Parathyroid adenoma (tissue), 2 donors: ENCODE data around the gene XRCC6.
"Not testable (repeated sequence)": the region's sequence is repeated elsewhere in the genome, so short reads cannot be mapped to it uniquely, and the experiment has no call there.

ENCODE experiments used
- H2AFZ ChIP-seq: fragments of 300-600 bp; sonication (generic); one replicate; pipeline ENCODE4 v1.7.0; 2017; ENCODE audit warnings: antibody characterized with exemption, mild to moderate bottlenecking
- H3K27ac ChIP-seq: fragments of 300-600 bp; sonication (generic); one replicate; pipeline ENCODE4 v1.7.0; 2017
- H3K27me3 ChIP-seq: fragments of 300-600 bp; sonication (generic); one replicate; pipeline ENCODE4 v1.7.0; 2017; ENCODE audit warnings: low read length; ENCODE audit not compliant: control insufficient read depth, insufficient read depth
- H3K36me3 ChIP-seq: fragments of 300-600 bp; sonication (generic); one replicate; pipeline ENCODE4 v1.7.0; 2017; ENCODE audit warnings: low read length; ENCODE audit not compliant: control insufficient read depth, insufficient read depth
- H3K4me1 ChIP-seq: fragments of 300-600 bp; sonication (generic); one replicate; pipeline ENCODE4 v1.7.0; 2017; ENCODE audit warnings: control low read depth
- H3K4me2 ChIP-seq: fragments of 300-600 bp; sonication (generic); one replicate; pipeline ENCODE4 v1.7.0; 2017; ENCODE audit warnings: low read length
- H3K4me3 ChIP-seq: fragments of 300-600 bp; sonication (generic); one replicate; pipeline ENCODE4 v1.7.0; 2017; ENCODE audit warnings: low read depth, low read length
- H3K79me2 ChIP-seq: fragments of 300-600 bp; sonication (generic); one replicate; pipeline ENCODE4 v1.7.0; 2017; ENCODE audit warnings: control low read depth
- H3K9ac ChIP-seq: fragments of 300-600 bp; sonication (generic); one replicate; pipeline ENCODE4 v1.7.0; 2017; ENCODE audit warnings: mild to moderate bottlenecking
- H3K9me3 ChIP-seq: fragments of 300-600 bp; sonication (generic); one replicate; pipeline ENCODE4 v1.7.0; 2017; ENCODE audit warnings: low read length; ENCODE audit not compliant: control insufficient read depth
- TF ChIP-seq, protein P1 (sequence below): fragments of 300-600 bp; sonication (generic); IDR thresholded peaks from one replicate; pipeline ENCODE4 v1.7.0; 2017; ENCODE audit warnings: antibody characterized with exemption, mild to moderate bottlenecking
- donor health status: primary hyperparathyroidism.

Gene XRCC6

DNA sequence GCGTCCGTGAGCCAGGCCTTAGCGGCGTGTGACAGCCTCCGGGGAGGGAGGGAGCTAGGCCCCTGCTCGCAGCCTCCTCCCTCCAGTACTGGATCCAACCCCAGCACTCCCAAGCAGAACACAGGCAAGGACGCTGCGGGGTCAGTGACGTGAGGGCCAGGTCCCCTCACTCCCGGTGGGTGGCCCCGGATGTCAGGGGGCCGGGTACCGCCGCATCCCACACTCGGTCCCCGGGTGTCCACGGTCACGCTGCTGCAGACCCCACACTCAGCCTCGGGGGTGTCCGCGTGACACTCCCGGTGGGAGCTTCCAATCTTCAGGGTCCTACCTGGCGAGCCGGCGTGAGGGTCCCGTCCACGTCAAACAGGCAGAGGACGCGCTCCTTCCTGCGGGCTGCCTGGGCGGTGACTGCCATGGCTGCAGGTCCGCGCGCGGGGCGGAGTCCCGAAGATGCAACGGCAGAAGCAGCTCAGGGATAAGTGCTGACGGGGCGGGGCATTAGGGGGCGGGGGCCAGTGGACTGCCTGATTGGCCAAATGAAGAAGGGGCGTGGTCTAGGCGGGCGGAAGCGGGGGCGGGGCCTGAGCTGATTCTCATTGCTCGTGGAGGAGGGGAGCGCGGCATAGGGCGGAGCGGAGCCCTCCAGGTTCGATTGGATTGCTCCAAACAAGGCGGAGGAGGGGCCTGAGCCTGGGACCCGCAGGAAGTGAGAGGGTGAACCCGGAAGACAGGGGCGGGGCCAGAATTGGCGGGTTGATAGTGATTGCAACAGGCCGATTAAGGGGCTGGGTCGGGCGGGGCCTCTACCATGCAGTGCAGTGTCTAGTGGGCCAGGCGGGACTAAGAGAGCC, 31.5 kb upstream of the XRCC6 start, which contains the start of gene PMM1:
Gene PMM1, minus strand, starts transcription at position 450 of the 851 bp plus-strand sequence. Its CDS starts 35 bp downstream, at position 415.
- Histone ChIP-seq H3K9ac (peak within 1 kb of the TSS; percentile 37), H3K36me3 (no peaks in the 10 kb centered on the region), H3K9me3 (no peaks in the 10 kb centered on the region), H2AFZ (peak within 1 kb of the TSS; percentile 75), H3K27ac (peak within 1 kb of the TSS; percentile 42), H3K79me2 (no peaks in the 10 kb centered on the region), H3K4me2 (peak within 1 kb of the TSS; percentile 97), H3K4me3 (peak within 1 kb of the TSS; percentile 94), H3K4me1 (no peaks in the 10 kb centered on the region), H3K27me3 (no peaks in the 10 kb centered on the region)
- TF ChIP-seq, protein P1, sequence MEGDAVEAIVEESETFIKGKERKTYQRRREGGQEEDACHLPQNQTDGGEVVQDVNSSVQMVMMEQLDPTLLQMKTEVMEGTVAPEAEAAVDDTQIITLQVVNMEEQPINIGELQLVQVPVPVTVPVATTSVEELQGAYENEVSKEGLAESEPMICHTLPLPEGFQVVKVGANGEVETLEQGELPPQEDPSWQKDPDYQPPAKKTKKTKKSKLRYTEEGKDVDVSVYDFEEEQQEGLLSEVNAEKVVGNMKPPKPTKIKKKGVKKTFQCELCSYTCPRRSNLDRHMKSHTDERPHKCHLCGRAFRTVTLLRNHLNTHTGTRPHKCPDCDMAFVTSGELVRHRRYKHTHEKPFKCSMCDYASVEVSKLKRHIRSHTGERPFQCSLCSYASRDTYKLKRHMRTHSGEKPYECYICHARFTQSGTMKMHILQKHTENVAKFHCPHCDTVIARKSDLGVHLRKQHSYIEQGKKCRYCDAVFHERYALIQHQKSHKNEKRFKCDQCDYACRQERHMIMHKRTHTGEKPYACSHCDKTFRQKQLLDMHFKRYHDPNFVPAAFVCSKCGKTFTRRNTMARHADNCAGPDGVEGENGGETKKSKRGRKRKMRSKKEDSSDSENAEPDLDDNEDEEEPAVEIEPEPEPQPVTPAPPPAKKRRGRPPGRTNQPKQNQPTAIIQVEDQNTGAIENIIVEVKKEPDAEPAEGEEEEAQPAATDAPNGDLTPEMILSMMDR, result no peak

DNA sequence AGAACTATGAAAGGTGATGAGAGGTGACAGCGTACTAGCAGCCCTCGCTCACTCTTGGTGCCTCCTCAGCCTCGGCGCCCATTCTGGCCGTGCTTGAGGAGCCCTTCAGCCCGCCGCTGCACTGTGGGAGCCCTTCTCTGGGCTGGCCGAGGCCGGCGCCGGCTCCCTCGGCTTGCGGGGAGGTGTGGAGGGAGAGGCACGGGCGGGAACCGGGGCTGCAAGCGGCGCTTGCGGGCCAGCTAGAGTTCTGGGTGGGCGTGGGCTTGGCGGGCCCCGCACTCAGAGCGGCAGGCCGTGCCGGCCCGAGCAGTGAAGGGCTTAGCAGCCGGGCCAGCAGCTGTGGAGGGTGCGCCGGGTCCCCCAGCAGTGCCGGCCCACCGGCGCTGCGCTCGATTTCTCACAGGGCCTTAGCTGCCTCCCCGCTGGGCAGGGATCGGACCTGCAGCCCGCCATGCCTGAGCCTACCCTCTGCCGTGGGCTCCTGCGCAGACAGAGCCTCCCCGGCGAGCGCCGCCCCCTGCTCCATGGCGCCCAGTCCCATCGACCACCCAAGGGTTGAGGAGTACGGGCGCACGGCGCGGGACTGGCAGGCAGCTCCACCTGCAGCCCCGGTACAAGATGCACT, 27.6 kb upstream of the XRCC6 start:
- not testable (repeated sequence) for H3K36me3 ChIP-seq, H2AFZ ChIP-seq, H3K9me3 ChIP-seq, H3K27me3 ChIP-seq, H3K79me2 ChIP-seq, H3K4me3 ChIP-seq, H3K4me1 ChIP-seq, H3K4me2 ChIP-seq, H3K9ac ChIP-seq, H3K27ac ChIP-seq

DNA sequence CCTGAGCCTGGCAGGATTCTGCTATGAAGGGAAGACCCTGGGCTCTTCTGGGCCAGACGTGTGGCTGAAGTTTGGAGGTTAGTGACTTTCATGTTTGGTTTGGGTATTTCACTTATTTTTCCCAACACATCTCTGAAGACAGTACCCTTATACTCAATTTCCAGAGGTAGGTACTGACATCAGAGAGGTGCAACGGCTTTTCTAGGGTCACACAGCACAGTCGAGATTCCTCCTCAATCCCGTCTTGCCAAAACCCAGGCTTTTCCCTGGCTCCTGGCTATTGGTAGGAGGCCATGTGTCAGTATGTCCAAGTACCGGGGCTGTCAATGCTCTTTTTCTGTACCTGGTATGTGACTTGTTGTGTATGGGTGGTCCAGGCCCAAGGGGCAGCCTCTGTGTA, 25.4 kb upstream of the XRCC6 start:
- Histone ChIP-seq H3K4me2 (no peak overlapping the region), H3K36me3 (no peaks in the 10 kb centered on the region), H3K4me1 (no peaks in the 10 kb centered on the region), H3K79me2 (no peaks in the 10 kb centered on the region), H3K4me3 (no peak overlapping the region), H2AFZ (no peak overlapping the region), H3K27ac (no peak overlapping the region), H3K27me3 (no peaks in the 10 kb centered on the region), H3K9me3 (no peaks in the 10 kb centered on the region), H3K9ac (no peak overlapping the region)
- TF ChIP-seq, protein P1, result no peak

DNA sequence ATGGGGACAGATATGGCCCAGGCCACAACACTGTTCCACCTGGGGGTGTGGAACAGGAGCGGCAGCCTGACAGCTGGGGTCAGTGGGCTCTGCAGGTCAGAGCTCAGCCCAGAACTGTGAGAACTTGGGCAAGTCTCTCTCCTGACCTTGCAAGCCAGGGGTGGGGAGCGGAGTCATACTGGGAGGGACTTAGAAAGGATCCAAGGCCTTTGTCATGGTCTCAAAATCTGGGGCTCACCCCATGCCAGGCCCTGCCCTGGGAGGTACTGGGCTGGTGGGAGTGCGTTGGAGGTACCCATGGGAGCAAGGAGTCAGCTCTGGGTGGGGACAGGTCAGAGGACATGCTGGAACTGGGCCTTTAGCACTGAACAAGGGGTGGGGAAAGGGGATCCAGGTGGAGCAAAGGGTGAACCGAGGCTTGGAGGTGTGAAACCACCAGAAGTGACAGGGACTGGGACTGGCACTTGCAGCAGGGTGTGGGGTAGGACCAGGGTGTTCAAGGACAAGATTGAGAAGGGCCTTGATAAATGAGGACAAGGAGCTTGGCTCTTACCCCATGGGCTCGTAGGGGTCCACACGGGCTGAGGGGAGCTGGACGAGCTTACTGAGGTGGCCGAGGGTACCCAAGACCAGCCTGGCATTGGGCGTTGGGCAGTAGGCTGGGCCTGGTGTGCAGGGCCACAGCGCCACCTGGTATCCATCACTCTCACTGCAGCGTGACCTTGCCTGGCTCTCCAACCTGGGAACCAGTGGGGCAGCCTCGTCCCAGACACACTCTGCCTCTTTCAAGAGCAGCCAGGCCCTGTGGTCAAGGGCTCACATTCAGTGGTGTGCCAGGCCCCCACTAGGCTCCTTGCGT, 24.1 kb upstream of the XRCC6 start:
- H3K4me2 ChIP-seq, result peak overlapping the region; percentile 35
- H3K4me3 ChIP-seq, result no peak overlapping the region
- H3K36me3 ChIP-seq, result no peaks in the 10 kb centered on the region
- H3K9ac ChIP-seq, result no peak overlapping the region
- no peaks in the 10 kb centered on the region for H3K79me2 ChIP-seq
- H2AFZ ChIP-seq, result no peak overlapping the region
- H3K4me1 ChIP-seq, result no peaks in the 10 kb centered on the region
- TF ChIP-seq, protein P1, result peak; percentile 53
- H3K27me3 ChIP-seq, result no peaks in the 10 kb centered on the region
- no peaks in the 10 kb centered on the region for H3K9me3 ChIP-seq
- H3K27ac ChIP-seq, result no peak overlapping the region

DNA sequence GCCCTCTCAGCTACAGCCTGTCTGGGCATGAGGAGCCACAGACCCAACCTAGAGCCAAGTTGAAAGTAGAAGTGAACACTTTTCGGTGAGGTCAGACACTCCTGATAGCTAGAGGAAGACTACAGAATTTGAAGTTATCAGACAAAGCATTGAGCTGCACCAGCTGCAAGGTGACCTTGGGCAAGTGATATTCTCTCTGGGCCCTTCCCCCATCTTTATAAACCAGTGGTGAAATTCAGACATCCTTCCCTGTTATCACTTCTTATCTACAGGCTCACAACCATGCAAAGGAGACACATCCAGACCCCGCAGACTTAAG, 23.5 kb upstream of the XRCC6 start:
- Histone ChIP-seq H3K27ac (no peak overlapping the region), H3K9ac (no peak overlapping the region), H3K9me3 (no peaks in the 10 kb centered on the region), H3K79me2 (no peaks in the 10 kb centered on the region), H3K4me2 (peak overlapping the region; percentile 35), H3K36me3 (no peaks in the 10 kb centered on the region), H3K4me1 (no peaks in the 10 kb centered on the region), H2AFZ (no peak overlapping the region), H3K27me3 (no peaks in the 10 kb centered on the region), H3K4me3 (no peak overlapping the region)
- TF ChIP-seq, protein P1, result no peak
